GDM1 (cell line): ENCODE results near the gene DNM2.
A peak's percentile ranks its signal among the peaks of the same experiment; 100 is the strongest.
"Not testable (repeated sequence)": the region's sequence is repeated elsewhere in the genome, so short reads cannot be mapped to it uniquely, and the experiment has no call there.

Experiments used
- DNase-seq: peaks from one replicate; lab custom pipeline; 2025; lab: John Stamatoyannopoulos, UW

DNM2 gene

GRCh38 chr19:10866495-10866894 is 148.6 kb downstream of the DNM2 start:
- DNase-seq: no peak

GRCh38 chr19:10868872-10869547 is 151.1 kb downstream of the DNM2 start:
- DNase-seq: no peak

GRCh38 chr19:10869872-10870311 is 152.0 kb downstream of the DNM2 start:
- DNase-seq: not testable (repeated sequence)

- DNase-seq: no peak
These were observed 152.6 kb downstream of the DNM2 start for GRCh38 chr19:10870501-10870954.

- peak; percentile 99 for DNase-seq
These were observed 153.2 kb downstream of the DNM2 start, which contains the start of gene CARM1 for GRCh38 chr19:10870955-10871603. TSS of gene CARM1 (plus strand) at chr19:10871553. CDS start at chr19:10871703, 150 bp downstream.

- no peak for DNase-seq
These were observed 154.0 kb downstream of the DNM2 start for GRCh38 chr19:10871711-10872545.

GRCh38 chr19:10872546-10873107 is 154.7 kb downstream of the DNM2 start:
- DNase-seq: no peak

GRCh38 chr19:10874024-10874423 is 156.1 kb downstream of the DNM2 start:
- no peak for DNase-seq

GRCh38 chr19:10876459-10877240 is 158.8 kb downstream of the DNM2 start:
- no peak for DNase-seq

- DNase-seq: not testable (repeated sequence)
These were observed 159.7 kb downstream of the DNM2 start for GRCh38 chr19:10877608-10878007.

GRCh38 chr19:10878253-10878652 is 160.4 kb downstream of the DNM2 start:
- no peak for DNase-seq
